ENCODE results near the gene COL15A1. TPM values are rescaled to one million over a fixed set of nuclear protein-coding genes. Genes with fewer than 3 reads are reported as not detected.
A peak's percentile ranks its signal among the peaks of the same experiment; 100 is the strongest.

Gene COL15A1
- total and polyA plus RNA-seq, 2 donors (not counting 1 experiment from before 2014, with no cell fraction given), result not detected

DNA sequence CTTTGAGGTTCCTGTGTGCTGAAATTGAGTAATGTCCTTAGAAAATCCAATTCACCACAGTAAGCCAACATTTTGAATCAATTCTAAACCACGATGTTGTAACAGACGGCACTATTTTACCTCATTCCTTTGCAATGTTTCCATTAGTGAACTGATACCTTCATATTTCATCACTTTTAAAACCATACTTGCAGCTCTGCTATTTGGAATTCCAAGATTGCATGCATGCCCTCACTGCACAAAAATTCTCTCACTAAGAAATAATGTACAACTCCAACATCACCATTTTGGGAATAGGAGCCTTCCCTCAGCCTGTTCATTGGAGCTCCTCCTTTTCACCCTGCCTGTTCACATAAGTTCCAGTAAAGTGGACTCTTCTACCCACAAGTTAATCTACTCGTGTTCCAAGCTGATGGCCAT is 86.4 kb downstream of the COL15A1 start:
- Mint-ChIP-seq H3K27me3 (no peaks in the 10 kb centered on the region), H3K9me3 (ENCODE audit: insufficient read depth) (no peaks in the 10 kb centered on the region), H3K27ac (no peak overlapping the region), H3K4me1 (peaks cover 3% of the 10 kb centered on the region), H3K4me3 (no peak overlapping the region)
- Histone ChIP-seq H3K9me3 (ENCODE audit: control extremely low read depth in 1 of 3, control insufficient read depth in 2 of 3, insufficient read depth in 1 of 3, low read length in 2 of 3) (no peaks in the 10 kb centered on the region), H3K79me2 (ENCODE audit: control insufficient read depth, insufficient read depth, low read length) (no peaks in the 10 kb centered on the region), H3K4me2 (replicated peaks; ENCODE audit: low read depth, low read length, poor library complexity, severe bottlenecking) (no peak overlapping the region), H3K27me3 (replicated peaks in 1 of 4; ENCODE audit: control extremely low read depth in 1 of 4, control insufficient read depth in 3 of 4, insufficient read depth in 4 of 4, low read length in 3 of 4) (no peaks in the 10 kb centered on the region), H3K9ac (ENCODE audit: low read length) (no peak overlapping the region), H3K36me3 (replicated peaks in 1 of 2; ENCODE audit: control extremely low read depth in 1 of 2, control insufficient read depth in 1 of 2, extremely low read depth in 1 of 2, insufficient read depth in 2 of 2, low read length in 1 of 2) (no peaks in the 10 kb centered on the region), H4K20me1 (ENCODE audit: control insufficient read depth, insufficient read depth, low read length, poor library complexity, severe bottlenecking) (no peaks in the 10 kb centered on the region), H3K27ac (ENCODE audit: low read length in 2 of 2) (no peak overlapping the region), H3K4me1 (ENCODE audit: control insufficient read depth in 2 of 2, insufficient read depth in 2 of 2, low read length in 2 of 2) (no peaks in the 10 kb centered on the region), H3K4me3 (ENCODE audit: control extremely low read depth in 1 of 5, extremely low read depth in 1 of 5, insufficient read depth in 1 of 5, low read depth in 2 of 5, low read length in 4 of 5) (no peak overlapping the region), H2AFZ (ENCODE audit: insufficient read depth, low read depth, low read length, poor library complexity, severe bottlenecking) (no peak overlapping the region)
- ChIA-PET POLR2A (no interaction called here), CTCF (interaction anchor here (1.8 kb wide), 1 partner anchor 74 kb away, joined by 4 read pairs; no protein-coding TSS in a partner anchor)
- no peak for ATAC-seq (ENCODE audit: low read depth)
- DNase-seq, result no peak
- intact Hi-C loops (cut with micrococcal nuclease), result no loop called here
- 94% methylated on average over 2 of the region's 3 CpGs for WGBS (ENCODE audit: insufficient coverage)
- no peak for TF ChIP-seq EZH2 (IDR thresholded peaks at IDR 0.05; ENCODE audit: borderline replicate concordance, insufficient read depth, low read depth, low read length, poor library complexity, severe bottlenecking)
- TF ChIP-seq, protein P1, sequence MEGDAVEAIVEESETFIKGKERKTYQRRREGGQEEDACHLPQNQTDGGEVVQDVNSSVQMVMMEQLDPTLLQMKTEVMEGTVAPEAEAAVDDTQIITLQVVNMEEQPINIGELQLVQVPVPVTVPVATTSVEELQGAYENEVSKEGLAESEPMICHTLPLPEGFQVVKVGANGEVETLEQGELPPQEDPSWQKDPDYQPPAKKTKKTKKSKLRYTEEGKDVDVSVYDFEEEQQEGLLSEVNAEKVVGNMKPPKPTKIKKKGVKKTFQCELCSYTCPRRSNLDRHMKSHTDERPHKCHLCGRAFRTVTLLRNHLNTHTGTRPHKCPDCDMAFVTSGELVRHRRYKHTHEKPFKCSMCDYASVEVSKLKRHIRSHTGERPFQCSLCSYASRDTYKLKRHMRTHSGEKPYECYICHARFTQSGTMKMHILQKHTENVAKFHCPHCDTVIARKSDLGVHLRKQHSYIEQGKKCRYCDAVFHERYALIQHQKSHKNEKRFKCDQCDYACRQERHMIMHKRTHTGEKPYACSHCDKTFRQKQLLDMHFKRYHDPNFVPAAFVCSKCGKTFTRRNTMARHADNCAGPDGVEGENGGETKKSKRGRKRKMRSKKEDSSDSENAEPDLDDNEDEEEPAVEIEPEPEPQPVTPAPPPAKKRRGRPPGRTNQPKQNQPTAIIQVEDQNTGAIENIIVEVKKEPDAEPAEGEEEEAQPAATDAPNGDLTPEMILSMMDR (IDR thresholded peaks at IDR 0.05), result no peak

- no peak overlapping the region for H3K4me3 ChIP-seq (ENCODE audit: control extremely low read depth in 1 of 5, extremely low read depth in 1 of 5, insufficient read depth in 1 of 5, low read depth in 2 of 5, low read length in 4 of 5)
- Mint-ChIP-seq H3K27me3 (no peaks in the 10 kb centered on the region), H3K9me3 (ENCODE audit: insufficient read depth) (no peaks in the 10 kb centered on the region), H3K4me1 (peaks cover 8% of the 10 kb centered on the region), H3K27ac (no peak overlapping the region), H3K4me3 (no peak overlapping the region)
- H2AFZ ChIP-seq (ENCODE audit: insufficient read depth, low read depth, low read length, poor library complexity, severe bottlenecking), result peak overlapping the region; percentile 23
- H3K27ac ChIP-seq (ENCODE audit: low read length in 2 of 2), result no peak overlapping the region
- DNase-seq (no peak), ATAC-seq (ENCODE audit: low read depth) (no peak)
- ChIA-PET POLR2A (no interaction called here), CTCF (interaction anchor here (1.8 kb wide), 1 partner anchor 73 kb away, joined by 4 read pairs; no protein-coding TSS in a partner anchor)
- TF ChIP-seq EZH2 (IDR thresholded peaks at IDR 0.05; ENCODE audit: borderline replicate concordance, insufficient read depth, low read depth, low read length, poor library complexity, severe bottlenecking), result no peak
- TF ChIP-seq, protein P1 (IDR thresholded peaks at IDR 0.05), result no peak
- no peaks in the 10 kb centered on the region for H3K9me3 ChIP-seq (ENCODE audit: control extremely low read depth in 1 of 3, control insufficient read depth in 2 of 3, insufficient read depth in 1 of 3, low read length in 2 of 3)
- no peaks in the 10 kb centered on the region for H4K20me1 ChIP-seq (ENCODE audit: control insufficient read depth, insufficient read depth, low read length, poor library complexity, severe bottlenecking)
- no peaks in the 10 kb centered on the region for H3K79me2 ChIP-seq (ENCODE audit: control insufficient read depth, insufficient read depth, low read length)
- no peaks in the 10 kb centered on the region for H3K36me3 ChIP-seq (replicated peaks in 1 of 2; ENCODE audit: control extremely low read depth in 1 of 2, control insufficient read depth in 1 of 2, extremely low read depth in 1 of 2, insufficient read depth in 2 of 2, low read length in 1 of 2)
- H3K9ac ChIP-seq (ENCODE audit: low read length), result no peak overlapping the region
- H3K4me1 ChIP-seq (ENCODE audit: control insufficient read depth in 2 of 2, insufficient read depth in 2 of 2, low read length in 2 of 2), result no peaks in the 10 kb centered on the region
- no peak overlapping the region for H3K4me2 ChIP-seq (replicated peaks; ENCODE audit: low read depth, low read length, poor library complexity, severe bottlenecking)
- H3K27me3 ChIP-seq (replicated peaks in 1 of 4; ENCODE audit: control extremely low read depth in 1 of 4, control insufficient read depth in 3 of 4, insufficient read depth in 4 of 4, low read length in 3 of 4), result no peaks in the 10 kb centered on the region
- intact Hi-C loops (cut with micrococcal nuclease), result no loop called here
- 100% methylated on average over 2 of the region's 3 CpGs for WGBS (ENCODE audit: insufficient coverage)
These were observed 87.0 kb downstream of the COL15A1 start for GRCh38 chr9:99030610-99031109.
